Astrocyte (in vitro differentiated cells and primary cell): Measurements from ENCODE around the gene ETS1. TPM values are rescaled to one million over a fixed set of nuclear protein-coding genes. Genes with fewer than 3 reads are reported as not detected.

ENCODE experiments used
- DNase-seq: peaks from one replicate; pipeline ENCODE4 v3.0.0-alpha.2; 2010; ENCODE audit warnings: low read depth
- FAIRE-seq: peaks from 2 replicates; lab custom pipeline; 2011; peaks lifted over from hg19 to GRCh38; lab: Jason Lieb, UNC
- H2AFZ ChIP-seq: 2 replicates; pipeline ENCODE4 v1.6.0; 2012; ENCODE audit warnings: low read depth, low read length, inconsistent platforms
- H3K27ac ChIP-seq: 2 replicates; pipeline ENCODE4 v1.5.1; 2011; ENCODE audit warnings: low read depth, low read length, inconsistent platforms
- H3K27me3 ChIP-seq: 2 replicates; pipeline ENCODE4 v1.6.0; 2011; ENCODE audit warnings: low read length, inconsistent platforms; ENCODE audit not compliant: insufficient read depth
- H3K36me3 ChIP-seq: 2 replicates; pipeline ENCODE4 v1.5.1; 2011; ENCODE audit warnings: low read length, inconsistent platforms; ENCODE audit not compliant: insufficient read depth
- H3K4me1 ChIP-seq: 2 replicates; pipeline ENCODE4 v1.5.1; 2011; ENCODE audit warnings: low read length, inconsistent platforms; ENCODE audit not compliant: insufficient read depth
- H3K4me2 ChIP-seq: 2 replicates; pipeline ENCODE4 v1.6.0; 2012; ENCODE audit warnings: low read length, inconsistent platforms
- H3K4me3 ChIP-seq: 2 replicates; pipeline ENCODE4 v1.5.1; 2011; ENCODE audit warnings: low read depth, mild to moderate bottlenecking, low read length, inconsistent platforms; ENCODE audit not compliant: insufficient read depth
- H3K79me2 ChIP-seq: 2 replicates; pipeline ENCODE4 v1.6.0; 2012; ENCODE audit warnings: mild to moderate bottlenecking, low read length, inconsistent platforms; ENCODE audit not compliant: insufficient read depth
- H3K9ac ChIP-seq: 2 replicates; pipeline ENCODE4 v1.6.0; 2012; ENCODE audit warnings: mild to moderate bottlenecking, low read length, inconsistent platforms
- H3K9me3 ChIP-seq: 2 replicates; pipeline ENCODE4 v1.5.1; 2012; ENCODE audit warnings: low read depth, mild to moderate bottlenecking, low read length, inconsistent platforms; ENCODE audit not compliant: insufficient read depth
- H4K20me1 ChIP-seq: 2 replicates; pipeline ENCODE4 v1.6.0; 2012; ENCODE audit warnings: low read length, inconsistent platforms; ENCODE audit not compliant: insufficient read depth
- H3K27ac Mint-ChIP-seq: one replicate; pipeline ENCODE4 v1.8.0; 2021; ENCODE audit warnings: mild to moderate bottlenecking, mixed read lengths; ENCODE audit not compliant: unreplicated experiment
- H3K27me3 Mint-ChIP-seq: one replicate; pipeline ENCODE4 v1.8.0; 2021; ENCODE audit warnings: low read depth, mixed read lengths; ENCODE audit not compliant: unreplicated experiment
- H3K36me3 Mint-ChIP-seq: one replicate; pipeline ENCODE4 v1.8.0; 2021; ENCODE audit warnings: low read depth, mixed read lengths; ENCODE audit not compliant: unreplicated experiment
- H3K4me1 Mint-ChIP-seq: one replicate; pipeline ENCODE4 v1.8.0; 2021; ENCODE audit warnings: low read depth, mixed read lengths; ENCODE audit not compliant: unreplicated experiment
- H3K4me3 Mint-ChIP-seq: one replicate; pipeline ENCODE4 v1.8.0; 2021; ENCODE audit warnings: mild to moderate bottlenecking, moderate library complexity, mixed read lengths; ENCODE audit not compliant: unreplicated experiment
- H3K9me3 Mint-ChIP-seq: one replicate; pipeline ENCODE4 v1.8.0; 2021; ENCODE audit warnings: mild to moderate bottlenecking, mixed read lengths; ENCODE audit not compliant: unreplicated experiment
- CTCF ChIP-seq: IDR thresholded peaks from 2 replicates; pipeline ENCODE4 v1.5.1; 2011; ENCODE audit warnings: low read depth, mild to moderate bottlenecking, inconsistent platforms, low read length, moderate library complexity; ENCODE audit not compliant: insufficient read depth
- EZH2 ChIP-seq: IDR thresholded peaks from 2 replicates; pipeline ENCODE4 v1.6.1; 2012; ENCODE audit warnings: mild to moderate bottlenecking, low read length, inconsistent platforms; ENCODE audit not compliant: insufficient read depth
- total RNA-seq: library from RNA; stranded (reverse); gene quantifications from 2 replicates; pipeline ENCODE4 v1.2.1, GENCODE V29; 2021

ETS1 gene
- total RNA-seq, 1 donor from 2014 or later = 107 TPM

- Histone ChIP-seq H3K79me2 (no peaks in the 10 kb centered on the region), H2AFZ (peak overlapping the region; percentile 54), H3K4me3 (no peak overlapping the region), H3K4me2 (peak overlapping the region; percentile 38), H3K36me3 (no peaks in the 10 kb centered on the region), H4K20me1 (no peaks in the 10 kb centered on the region), H3K9me3 (no peaks in the 10 kb centered on the region), H3K27ac (peak overlapping the region; percentile 57), H3K9ac (peak overlapping the region; percentile 26), H3K27me3 (no peaks in the 10 kb centered on the region), H3K4me1 (peaks cover 26% of the 10 kb centered on the region)
- no peaks in the 10 kb centered on the region for H3K27me3 Mint-ChIP-seq
- DNase-seq = peak; percentile 84
- no peak for TF ChIP-seq EZH2
- TF ChIP-seq CTCF = no peak
- peak overlapping the region; percentile 35 for H3K27ac Mint-ChIP-seq
- no peak overlapping the region for H3K4me3 Mint-ChIP-seq
- H3K36me3 Mint-ChIP-seq = no peaks in the 10 kb centered on the region
- FAIRE-seq = peak; percentile 34
- no peaks in the 10 kb centered on the region for H3K9me3 Mint-ChIP-seq
- peaks cover 29% of the 10 kb centered on the region for H3K4me1 Mint-ChIP-seq
These were observed 165.6 kb downstream of the ETS1 start for GRCh38 chr11:128421577-128422330.

- Mint-ChIP-seq H3K27me3 (no peaks in the 10 kb centered on the region), H3K4me1 (peaks cover 29% of the 10 kb centered on the region), H3K9me3 (no peaks in the 10 kb centered on the region), H3K4me3 (no peak overlapping the region), H3K27ac (peak overlapping the region; percentile 35), H3K36me3 (no peaks in the 10 kb centered on the region)
- Histone ChIP-seq H3K79me2 (no peaks in the 10 kb centered on the region), H3K9ac (peak overlapping the region; percentile 26), H3K27ac (peak overlapping the region; percentile 57), H3K27me3 (no peaks in the 10 kb centered on the region), H3K36me3 (no peaks in the 10 kb centered on the region), H3K4me2 (peak overlapping the region; percentile 38), H3K4me3 (no peak overlapping the region), H4K20me1 (no peaks in the 10 kb centered on the region), H2AFZ (no peak overlapping the region), H3K9me3 (no peaks in the 10 kb centered on the region), H3K4me1 (peaks cover 26% of the 10 kb centered on the region)
- FAIRE-seq (no peak), DNase-seq (peak; percentile 97)
- no peak for TF ChIP-seq CTCF
- no peak for TF ChIP-seq EZH2
These were observed 166.4 kb downstream of the ETS1 start for GRCh38 chr11:128420951-128421350.

GRCh38 chr11:128420265-128420664, 167.1 kb downstream of the ETS1 start:
- H3K4me1 ChIP-seq = peaks cover 31% of the 10 kb centered on the region
- Mint-ChIP-seq H3K27me3 (no peaks in the 10 kb centered on the region), H3K4me3 (no peak overlapping the region), H3K36me3 (no peaks in the 10 kb centered on the region), H3K4me1 (peaks cover 33% of the 10 kb centered on the region), H3K27ac (no peak overlapping the region), H3K9me3 (no peaks in the 10 kb centered on the region)
- H3K4me2 ChIP-seq = peak overlapping the region; percentile 6
- no peaks in the 10 kb centered on the region for H3K79me2 ChIP-seq
- TF ChIP-seq EZH2 (no peak), CTCF (no peak)
- FAIRE-seq (no peak), DNase-seq (no peak)
- H3K36me3 ChIP-seq = no peaks in the 10 kb centered on the region
- no peak overlapping the region for H3K4me3 ChIP-seq
- H3K9ac ChIP-seq = no peak overlapping the region
- no peaks in the 10 kb centered on the region for H4K20me1 ChIP-seq
- no peak overlapping the region for H2AFZ ChIP-seq
- peak overlapping the region; percentile 28 for H3K27ac ChIP-seq
- no peaks in the 10 kb centered on the region for H3K27me3 ChIP-seq
- no peaks in the 10 kb centered on the region for H3K9me3 ChIP-seq
